ES-I3 (cell line): ENCODE data around the gene RBMY1J.
"Not testable (repeated sequence)": the region's sequence is repeated elsewhere in the genome, so short reads cannot be mapped to it uniquely, and the experiment has no call there.

Experiments used
- H3K36me3 ChIP-seq: 2 replicates; pipeline ENCODE4 v1.6.1; 2013; ENCODE audit warnings: mild to moderate bottlenecking, low read length, control low read depth, moderate library complexity; ENCODE audit not compliant: insufficient read depth
- H3K4me1 ChIP-seq: 2 replicates; pipeline ENCODE4 v1.6.1; 2013; ENCODE audit warnings: mild to moderate bottlenecking, control low read depth, low read length; ENCODE audit not compliant: insufficient read depth
- H3K9ac ChIP-seq: 2 replicates; pipeline ENCODE4 v1.6.1; 2013; ENCODE audit warnings: low read depth, mild to moderate bottlenecking, low read length, moderate library complexity
- H3K9me3 ChIP-seq: 2 replicates; pipeline ENCODE4 v1.6.1; 2013; ENCODE audit warnings: mild to moderate bottlenecking, low read length, moderate library complexity; ENCODE audit not compliant: control insufficient read depth, insufficient read depth

The RBMY1J gene

DNA sequence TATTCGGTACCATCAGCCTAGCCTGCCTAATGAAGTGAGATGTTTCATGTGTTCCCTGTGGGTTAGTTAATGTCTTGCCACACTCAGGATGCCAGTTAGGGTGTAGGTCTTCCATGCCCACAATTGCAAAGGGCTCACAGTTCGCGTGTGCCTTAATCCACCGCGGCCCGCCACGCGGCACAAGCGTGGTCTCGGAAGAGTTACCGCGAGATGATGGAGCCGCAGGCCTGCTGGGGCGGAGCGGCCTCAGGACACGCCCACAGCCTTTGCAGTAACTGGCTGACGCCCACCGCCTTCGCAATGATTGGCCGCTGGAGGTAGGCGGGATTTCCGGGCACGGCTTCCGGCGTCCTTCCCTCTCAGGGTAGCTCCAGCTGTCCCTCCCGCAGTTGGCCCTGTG lies at the start of gene RBMY1J:
RBMY1J (plus strand) TSS at position 301 of the 400 bp plus-strand sequence. CDS start 2,038 bp downstream, outside the sequence.
- not testable (repeated sequence) for H3K36me3 ChIP-seq, H3K9me3 ChIP-seq, H3K4me1 ChIP-seq, H3K9ac ChIP-seq

- H3K9ac ChIP-seq = no peak overlapping the region
- H3K36me3 ChIP-seq = no peaks in the 10 kb centered on the region
- no peaks in the 10 kb centered on the region for H3K9me3 ChIP-seq
- H3K4me1 ChIP-seq = no peaks in the 10 kb centered on the region
Observed at GRCh38 chrY:22367416-22367815, 35.8 kb upstream of the RBMY1J start.

DNA sequence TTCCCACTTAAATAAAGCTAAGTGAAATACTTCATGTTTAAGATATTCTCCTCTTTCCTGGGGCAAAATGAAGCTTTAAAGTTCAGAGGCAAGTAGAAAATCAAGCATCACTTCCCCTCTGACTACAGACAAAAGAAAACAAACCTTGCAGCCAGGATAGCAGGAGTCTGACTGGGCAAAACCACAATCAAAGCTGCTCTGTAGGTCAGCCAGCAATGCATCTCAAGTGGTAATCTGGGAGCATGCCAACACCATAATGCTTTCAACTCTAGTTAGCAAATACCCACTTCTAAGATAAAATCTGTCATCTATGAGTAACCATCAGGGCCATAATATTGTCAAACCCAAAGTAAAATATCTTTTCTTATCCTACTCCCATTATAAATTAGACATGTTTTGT lies 32.6 kb upstream of the RBMY1J start:
- Histone ChIP-seq H3K9me3 (no peaks in the 10 kb centered on the region), H3K9ac (no peak overlapping the region), H3K4me1 (no peaks in the 10 kb centered on the region), H3K36me3 (no peaks in the 10 kb centered on the region)

DNA sequence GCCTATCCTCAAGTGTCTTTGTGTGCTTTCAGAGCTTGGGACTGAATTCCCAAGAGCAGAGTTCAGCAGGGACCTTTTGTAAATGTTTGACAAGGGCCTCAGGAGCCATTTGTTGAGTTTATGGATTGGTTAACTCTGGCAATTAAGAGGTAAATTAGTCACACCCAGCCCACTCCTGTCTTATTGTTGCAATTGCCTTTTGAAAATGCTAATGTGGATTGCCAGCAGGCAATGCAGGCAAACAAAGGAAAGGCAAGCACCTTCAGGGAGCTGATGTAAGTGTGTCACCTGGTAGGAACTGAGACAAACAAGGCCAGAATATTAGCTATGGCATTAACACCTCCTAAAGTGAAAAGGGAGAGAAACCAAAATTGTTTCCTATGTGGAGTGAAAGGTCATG lies 29.7 kb upstream of the RBMY1J start:
- Histone ChIP-seq H3K9ac (no peak overlapping the region), H3K4me1 (no peaks in the 10 kb centered on the region)

DNA sequence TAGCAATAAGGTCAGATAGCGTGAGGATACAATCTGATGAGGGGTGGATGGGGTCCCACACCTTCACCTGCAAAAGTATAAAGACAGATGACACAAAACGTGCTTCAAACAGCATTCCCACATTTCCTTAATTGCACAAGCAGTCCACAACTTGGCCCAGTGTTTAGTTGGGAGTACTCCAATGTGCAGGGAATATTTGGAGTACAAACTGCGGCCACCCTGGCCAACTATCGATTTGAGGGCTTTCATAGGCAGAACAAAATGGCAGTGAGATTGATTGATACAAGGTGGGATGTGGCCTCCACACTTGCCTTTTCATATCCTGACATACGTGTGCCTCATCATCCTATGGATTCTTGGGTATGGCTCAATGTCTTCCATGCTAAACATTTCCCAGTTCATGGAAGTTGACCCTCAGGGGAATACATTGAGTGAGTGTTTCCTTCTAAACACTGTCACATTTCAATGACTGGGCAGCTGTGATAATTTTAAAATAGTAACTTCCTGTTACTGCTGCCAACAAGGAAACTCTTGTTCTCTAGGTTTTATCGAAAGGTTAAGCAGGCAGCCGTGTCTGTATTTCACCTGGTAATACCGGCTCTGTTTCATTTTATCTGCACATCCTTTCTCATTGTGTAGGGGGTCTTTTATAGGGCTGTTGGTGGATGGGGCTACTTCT lies 41.6 kb downstream of the RBMY1J start:
- H3K9me3 ChIP-seq, H3K9ac ChIP-seq, H3K4me1 ChIP-seq, H3K36me3 ChIP-seq: not testable (repeated sequence)

More for the DNA sequence above, 29.7 kb upstream of the RBMY1J start:
- Histone ChIP-seq H3K9me3 (no peaks in the 10 kb centered on the region), H3K36me3 (no peaks in the 10 kb centered on the region)

DNA sequence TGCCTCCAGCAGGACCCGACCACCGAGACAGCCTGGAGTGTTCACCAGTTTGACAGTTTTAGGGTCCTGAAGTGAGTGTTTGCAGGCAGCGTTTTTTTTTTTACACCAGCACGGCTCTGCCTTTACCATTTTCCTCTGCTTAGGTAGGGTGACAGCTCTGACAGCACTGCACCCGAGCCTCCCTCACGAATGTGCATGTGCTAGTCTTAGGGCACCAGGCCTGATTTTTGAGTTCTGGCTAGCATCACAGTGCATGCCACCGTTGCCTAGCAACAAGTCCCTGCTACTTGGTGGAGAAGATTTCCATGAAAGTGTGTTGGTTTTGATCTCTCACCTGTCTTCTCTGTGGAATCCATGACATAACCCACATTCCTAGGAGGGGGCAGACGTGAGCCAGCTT lies 52.3 kb downstream of the RBMY1J start:
- not testable (repeated sequence) for H3K4me1 ChIP-seq, H3K9ac ChIP-seq

DNA sequence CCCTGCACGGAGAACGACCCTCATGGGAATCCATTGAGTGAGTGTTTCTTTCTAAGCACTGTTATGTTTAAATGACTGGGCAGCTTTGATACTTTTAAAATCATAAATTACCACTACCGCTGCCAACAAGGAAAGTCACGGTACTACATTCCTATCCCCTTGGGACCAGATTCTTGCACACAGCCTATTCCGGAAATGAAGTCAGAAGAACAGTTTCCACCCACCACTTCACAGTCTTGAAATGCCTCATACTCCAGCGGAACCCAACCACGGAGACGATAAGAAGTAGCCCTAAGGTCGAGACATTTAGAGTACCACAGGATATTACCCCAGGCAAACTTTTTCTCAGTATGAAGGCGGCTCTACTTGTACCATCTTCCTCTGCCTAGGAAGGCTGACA lies 58.8 kb downstream of the RBMY1J start:
- not testable (repeated sequence) for H3K9me3 ChIP-seq

More for the DNA sequence above, 52.3 kb downstream of the RBMY1J start:
- not testable (repeated sequence) for H3K9me3 ChIP-seq, H3K36me3 ChIP-seq

More for the DNA sequence above, 58.8 kb downstream of the RBMY1J start:
- not testable (repeated sequence) for H3K4me1 ChIP-seq, H3K9ac ChIP-seq, H3K36me3 ChIP-seq
